Activated T-helper 1 cell treated with anti-CD3 and anti-CD28 coated beads, Interleukin-12 subunit alpha, Interleukin-12 subunit beta, Interleukin-2, Interleukin-4 antibody, amounts not matched to agents 30 ng/mL and 10 ng/mL and 1 ng/mL, durations not matched to agents 14 hours and 24 hours and 36 hours (primary cell): ENCODE results near the gene TRIM63. TPM values are rescaled to one million over a fixed set of nuclear protein-coding genes. Genes with fewer than 3 reads are reported as not detected.

Experiments used
- DNase-seq: peaks from one replicate; pipeline ENCODE4 v3.0.0; 2021; ENCODE audit warnings: low spot score
- H3K27ac Mint-ChIP-seq: one replicate; pipeline ENCODE4 v1.8.0; 2021; ENCODE audit warnings: mild to moderate bottlenecking, mixed read lengths
- H3K27me3 Mint-ChIP-seq: one replicate; pipeline ENCODE4 v1.8.0; 2022; ENCODE audit warnings: mild to moderate bottlenecking, moderate library complexity, mixed read lengths; ENCODE audit not compliant: insufficient read depth
- H3K36me3 Mint-ChIP-seq: one replicate; pipeline ENCODE4 v1.8.0; 2021; ENCODE audit warnings: low read depth, mixed read lengths
- H3K4me1 Mint-ChIP-seq: one replicate; pipeline ENCODE4 v1.8.0; 2021; ENCODE audit warnings: low read depth, mixed read lengths
- H3K4me3 Mint-ChIP-seq: one replicate; pipeline ENCODE4 v1.8.0; 2021; ENCODE audit warnings: mild to moderate bottlenecking, moderate library complexity, mixed read lengths
- H3K9me3 Mint-ChIP-seq: one replicate; pipeline ENCODE4 v1.8.0; 2021; ENCODE audit warnings: mixed read lengths
- intact Hi-C: fragments of 100-400 bp; cut with micrococcal nuclease; formaldehyde crosslinking; loops from one replicate; pipeline ENCODE4 v1.15.1; 2024
- total RNA-seq: library from RNA; stranded (reverse); gene quantifications from 2 replicates; pipeline ENCODE4 v1.2.3, GENCODE V29; 2022

The TRIM63 gene
- total RNA-seq, 1 donor from 2014 or later: not detected

DNA sequence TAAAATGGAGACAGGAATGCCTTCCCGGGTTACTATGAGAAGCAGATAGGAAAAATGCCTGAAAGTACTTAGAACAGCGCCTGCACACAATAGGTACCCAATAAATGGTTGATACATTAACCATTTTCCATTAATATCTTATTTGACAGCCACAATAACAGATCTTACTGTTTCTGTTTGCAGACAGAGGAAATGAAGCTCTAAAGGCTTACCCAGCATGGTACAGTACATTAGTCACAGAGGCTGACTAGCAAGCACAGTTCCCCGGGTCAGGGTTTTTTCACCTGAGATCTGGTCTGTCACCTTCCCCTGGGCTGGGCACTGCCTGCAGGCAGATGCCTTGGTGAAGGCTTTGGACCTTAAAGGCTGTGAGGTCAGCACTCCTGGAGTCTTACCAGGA is 2.9 kb downstream of the TRIM63 start:
- Mint-ChIP-seq H3K9me3 (no peaks in the 10 kb centered on the region), H3K27ac (no peak overlapping the region), H3K27me3 (peaks cover 16% of the 10 kb centered on the region), H3K36me3 (no peaks in the 10 kb centered on the region), H3K4me3 (no peak overlapping the region), H3K4me1 (no peaks in the 10 kb centered on the region)
- intact Hi-C loops: no loop called here
- DNase-seq: no peak

DNA sequence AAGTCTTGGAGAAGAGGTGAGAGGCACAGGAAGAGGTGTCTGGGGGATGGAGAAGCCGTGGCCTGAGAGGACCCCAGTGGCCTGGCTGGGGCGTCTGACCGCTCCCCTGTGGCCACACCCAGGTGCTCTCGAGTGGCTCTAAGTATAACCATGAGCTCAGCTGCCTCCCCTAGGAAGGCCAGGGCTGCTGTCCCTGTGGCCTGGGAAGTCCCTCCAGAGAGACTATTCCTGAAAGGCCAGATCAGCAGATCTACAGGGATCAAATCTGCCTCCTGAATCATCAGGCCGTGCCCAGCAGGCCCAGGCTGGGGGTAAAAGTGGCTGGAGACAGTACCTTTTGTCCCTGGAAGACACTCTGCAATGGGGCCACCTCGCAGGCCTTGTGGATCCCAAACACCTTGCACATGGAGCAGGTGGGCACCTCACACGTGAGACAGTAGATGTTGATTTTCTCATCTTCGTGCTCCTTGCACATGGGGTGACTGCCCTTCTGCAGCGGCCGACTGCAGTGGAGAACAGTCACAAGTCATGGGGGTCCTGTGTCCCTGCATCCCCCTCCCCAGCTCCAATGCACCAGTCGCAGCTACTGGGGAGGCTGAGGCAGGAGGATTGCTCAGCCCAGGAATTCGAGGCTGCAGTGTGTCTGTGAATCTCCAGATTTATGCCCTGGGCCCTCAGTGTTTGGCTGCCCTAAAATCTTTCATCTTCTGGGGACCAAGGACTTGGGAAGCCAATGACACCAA is 6.4 kb downstream of the TRIM63 start:
- Mint-ChIP-seq H3K27ac (no peak overlapping the region), H3K27me3 (peaks cover 22% of the 10 kb centered on the region), H3K4me1 (no peaks in the 10 kb centered on the region), H3K4me3 (no peak overlapping the region), H3K36me3 (no peaks in the 10 kb centered on the region), H3K9me3 (no peaks in the 10 kb centered on the region)
- intact Hi-C loops: no loop called here
- DNase-seq: no peak

DNA sequence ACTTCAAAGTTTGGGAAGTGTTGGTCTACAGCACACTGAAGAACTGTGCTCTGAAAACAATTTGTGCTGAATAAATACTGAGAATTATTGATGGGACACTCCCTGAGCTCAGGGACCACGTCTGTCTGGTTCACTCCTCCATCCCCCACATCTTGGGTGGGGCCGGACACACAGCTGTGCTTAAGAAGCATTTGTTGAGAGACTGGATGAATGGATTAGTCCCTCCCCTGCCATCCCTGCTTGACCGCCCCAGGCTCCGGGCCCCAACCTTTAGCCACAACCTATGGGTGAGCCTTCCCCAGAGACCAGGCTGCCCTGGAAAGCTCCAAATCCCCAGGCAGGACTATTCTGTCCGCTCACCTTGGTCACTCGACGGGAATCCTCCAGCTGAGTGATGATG is 7.5 kb downstream of the TRIM63 start:
- DNase-seq: no peak
- no peaks in the 10 kb centered on the region for H3K9me3 Mint-ChIP-seq
- peaks cover 25% of the 10 kb centered on the region for H3K27me3 Mint-ChIP-seq
- no peak overlapping the region for H3K27ac Mint-ChIP-seq
- H3K36me3 Mint-ChIP-seq: no peaks in the 10 kb centered on the region
- H3K4me3 Mint-ChIP-seq: no peak overlapping the region
- no peaks in the 10 kb centered on the region for H3K4me1 Mint-ChIP-seq
- intact Hi-C loops: no loop called here

DNA sequence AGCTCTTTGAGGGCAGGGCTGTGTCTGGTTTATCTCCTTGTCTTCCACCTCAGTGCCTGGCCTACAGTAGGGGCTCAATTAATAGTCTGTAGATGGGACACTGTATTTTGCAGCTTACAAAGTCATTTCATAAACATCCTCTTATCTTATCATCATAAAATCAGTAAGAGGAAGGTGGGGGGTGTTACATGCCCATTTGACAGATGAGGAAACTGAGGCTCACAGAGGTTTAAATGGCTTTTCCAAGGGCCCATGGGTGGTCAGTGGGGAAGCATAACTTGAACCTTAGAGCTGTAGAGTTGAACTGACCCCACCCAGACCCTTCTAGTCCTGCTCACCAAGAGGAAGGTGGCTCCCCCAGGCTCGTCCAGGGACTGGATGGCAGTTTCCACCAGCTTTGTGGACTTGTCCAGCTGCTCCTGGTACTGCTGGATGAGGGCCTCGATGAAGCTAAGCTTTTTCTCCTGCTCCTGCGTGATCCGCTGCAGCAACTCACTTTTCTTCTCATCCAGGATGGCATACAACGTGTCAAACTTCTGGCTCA is 9.3 kb downstream of the TRIM63 start:
- Mint-ChIP-seq H3K36me3 (no peaks in the 10 kb centered on the region), H3K27ac (no peak overlapping the region), H3K9me3 (no peaks in the 10 kb centered on the region), H3K4me3 (no peak overlapping the region), H3K27me3 (peaks cover 36% of the 10 kb centered on the region), H3K4me1 (no peaks in the 10 kb centered on the region)
- intact Hi-C loops: no loop called here
- DNase-seq: no peak

DNA sequence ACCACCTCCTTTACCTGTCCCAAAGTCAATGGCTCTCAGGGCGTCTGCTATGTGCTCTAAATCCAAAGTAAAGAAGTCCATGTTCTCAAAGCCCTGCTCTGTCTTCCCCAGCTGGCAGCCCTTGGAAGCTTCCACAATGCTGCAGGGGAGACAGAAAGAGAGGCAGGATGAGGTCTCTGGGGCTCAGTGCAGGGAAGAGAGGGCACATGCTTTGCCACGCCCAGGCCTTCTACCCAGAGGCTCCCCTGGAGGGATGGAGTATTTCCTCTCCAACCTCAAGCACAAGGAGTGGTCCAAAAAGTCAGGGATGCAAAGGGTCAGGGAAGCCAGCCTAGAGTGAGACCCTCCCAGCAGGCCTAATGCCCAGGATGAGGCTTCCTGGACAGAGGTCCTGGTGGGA is 10.2 kb downstream of the TRIM63 start:
- intact Hi-C loops: no loop called here
- H3K36me3 Mint-ChIP-seq: no peaks in the 10 kb centered on the region
- no peak for DNase-seq
- no peak overlapping the region for H3K27ac Mint-ChIP-seq
- peaks cover 38% of the 10 kb centered on the region for H3K27me3 Mint-ChIP-seq
- no peak overlapping the region for H3K4me3 Mint-ChIP-seq
- H3K4me1 Mint-ChIP-seq: no peaks in the 10 kb centered on the region
- H3K9me3 Mint-ChIP-seq: no peaks in the 10 kb centered on the region

DNA sequence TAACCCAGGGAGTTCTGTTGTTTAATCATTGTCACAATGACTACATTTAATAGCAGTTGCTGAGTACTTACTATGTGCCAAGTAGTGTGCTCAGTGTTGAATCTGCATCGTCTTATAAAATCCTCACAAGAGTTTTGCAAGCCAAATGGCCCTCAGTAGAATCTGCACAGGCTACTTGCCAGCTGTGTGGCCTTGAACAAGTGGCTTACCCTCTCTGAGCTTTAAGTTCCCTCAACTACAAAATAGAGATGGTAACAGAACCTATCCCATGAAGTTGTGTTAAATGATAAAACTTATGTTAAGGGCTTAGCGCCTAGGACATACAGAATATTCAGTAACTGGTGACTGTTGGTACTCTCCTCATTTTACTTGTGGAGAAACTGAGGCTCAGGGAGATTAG is 12.4 kb downstream of the TRIM63 start:
- Mint-ChIP-seq H3K27me3 (peaks cover 46% of the 10 kb centered on the region), H3K36me3 (no peaks in the 10 kb centered on the region), H3K4me1 (peaks cover 6% of the 10 kb centered on the region), H3K9me3 (no peaks in the 10 kb centered on the region), H3K27ac (no peak overlapping the region), H3K4me3 (no peak overlapping the region)
- intact Hi-C loops: no loop called here
- DNase-seq: no peak

DNA sequence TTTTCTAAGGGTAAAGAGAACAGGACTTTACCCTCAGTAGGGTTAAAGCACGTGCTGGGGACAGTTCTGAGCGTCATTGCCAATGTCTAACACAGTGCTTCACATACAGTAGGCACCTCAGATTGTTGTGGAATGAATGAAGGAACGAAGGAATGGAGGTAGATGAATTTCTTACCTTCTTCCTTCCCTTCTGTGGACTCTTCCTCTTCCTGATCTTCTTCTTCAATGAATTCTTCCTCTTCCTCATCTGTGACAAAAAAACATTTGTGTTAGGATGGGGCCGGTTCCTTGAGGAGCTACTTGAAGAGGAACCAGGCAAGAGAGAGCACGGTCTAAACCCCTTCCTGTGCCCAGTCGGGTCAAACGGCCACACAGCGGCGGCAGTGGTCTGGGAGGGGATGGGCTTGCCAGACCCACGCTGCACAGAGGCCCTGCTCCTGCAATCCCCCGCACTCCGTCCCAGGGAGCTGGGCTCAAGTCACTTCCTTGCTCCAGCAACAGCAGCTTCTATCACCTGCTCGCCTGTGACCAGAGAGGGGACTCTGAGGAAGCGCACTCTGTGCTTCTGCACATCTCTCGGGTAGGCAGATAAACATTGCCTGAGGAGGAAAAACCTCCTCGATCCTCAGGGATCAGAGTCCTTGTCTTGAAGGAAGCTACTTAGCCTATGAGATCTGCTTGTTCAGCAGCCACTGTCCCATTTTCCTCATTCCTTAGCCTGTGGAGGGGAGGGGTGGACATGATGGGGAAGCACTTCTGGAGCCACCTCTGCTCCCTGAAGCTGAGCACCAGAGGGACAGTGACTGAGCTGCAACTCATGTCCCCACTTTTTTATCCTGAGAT is 13.5 kb downstream of the TRIM63 start:
- Mint-ChIP-seq H3K27me3 (peaks cover 52% of the 10 kb centered on the region), H3K4me1 (peaks cover 6% of the 10 kb centered on the region), H3K27ac (no peak overlapping the region), H3K36me3 (no peaks in the 10 kb centered on the region), H3K9me3 (no peaks in the 10 kb centered on the region), H3K4me3 (no peak overlapping the region)
- DNase-seq: no peak
- intact Hi-C loops: no loop called here

DNA sequence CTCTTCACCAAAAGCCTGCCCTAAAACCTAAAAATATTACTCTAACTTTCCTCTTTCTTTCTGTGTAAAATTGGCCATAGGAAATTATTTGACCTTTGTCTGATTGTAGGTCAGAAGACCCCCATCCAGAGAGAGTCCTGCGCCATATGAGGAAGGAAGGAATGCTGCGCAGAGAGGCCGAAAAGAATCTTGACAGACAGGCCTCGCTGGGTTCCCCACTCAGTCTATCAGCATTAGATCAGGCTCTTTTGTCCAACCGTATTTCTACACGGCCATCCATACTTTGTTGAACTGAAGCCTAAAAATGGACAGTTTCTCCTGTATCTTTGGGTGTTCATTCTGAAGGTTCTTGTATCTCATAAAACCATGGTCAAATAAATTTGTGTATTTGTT is 17.2 kb downstream of the TRIM63 start:
- no peak overlapping the region for H3K27ac Mint-ChIP-seq
- DNase-seq: no peak
- no peaks in the 10 kb centered on the region for H3K9me3 Mint-ChIP-seq
- peaks cover 67% of the 10 kb centered on the region for H3K27me3 Mint-ChIP-seq
- H3K4me3 Mint-ChIP-seq: no peak overlapping the region
- intact Hi-C loops: no loop called here
- no peaks in the 10 kb centered on the region for H3K36me3 Mint-ChIP-seq
- peaks cover 6% of the 10 kb centered on the region for H3K4me1 Mint-ChIP-seq

DNA sequence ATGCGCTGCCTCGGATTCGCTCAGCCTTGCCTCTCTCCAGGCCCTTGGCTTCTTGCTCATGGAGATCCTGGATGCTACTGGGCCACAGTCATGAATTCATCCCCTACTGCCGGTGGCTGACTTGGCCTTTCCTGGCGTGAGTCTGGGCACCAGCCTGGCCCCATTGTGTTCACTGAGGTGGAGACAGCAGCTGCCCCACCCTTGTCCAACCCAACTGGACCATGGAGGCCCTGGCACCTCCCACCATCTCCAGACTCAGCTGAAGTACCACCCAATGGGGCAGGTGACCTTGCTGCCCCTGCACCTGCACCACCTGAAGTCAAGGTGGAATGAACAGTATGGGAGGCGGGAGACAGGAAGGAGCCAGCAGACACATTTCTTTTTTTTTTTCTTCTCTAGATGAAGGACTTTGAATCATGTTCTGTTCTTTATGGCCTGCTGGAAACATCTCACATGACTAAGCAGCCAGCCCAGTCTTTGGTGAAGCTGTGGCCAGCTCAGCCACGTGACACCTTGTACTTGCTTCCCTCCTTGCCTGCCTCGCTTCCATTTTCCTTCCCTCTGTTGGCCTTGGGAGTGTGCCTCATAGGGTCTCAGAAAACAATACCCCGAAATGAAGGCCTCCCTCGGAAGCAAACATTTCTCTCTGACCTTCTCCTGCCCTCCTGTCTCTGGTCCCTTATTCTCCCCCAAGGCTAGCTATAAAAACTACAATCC is 17.7 kb downstream of the TRIM63 start:
- Mint-ChIP-seq H3K27me3 (peaks cover 69% of the 10 kb centered on the region), H3K9me3 (no peaks in the 10 kb centered on the region), H3K4me1 (peaks cover 6% of the 10 kb centered on the region), H3K36me3 (no peaks in the 10 kb centered on the region), H3K4me3 (no peak overlapping the region), H3K27ac (no peak overlapping the region)
- no peak for DNase-seq
- intact Hi-C loops: no loop called here

DNA sequence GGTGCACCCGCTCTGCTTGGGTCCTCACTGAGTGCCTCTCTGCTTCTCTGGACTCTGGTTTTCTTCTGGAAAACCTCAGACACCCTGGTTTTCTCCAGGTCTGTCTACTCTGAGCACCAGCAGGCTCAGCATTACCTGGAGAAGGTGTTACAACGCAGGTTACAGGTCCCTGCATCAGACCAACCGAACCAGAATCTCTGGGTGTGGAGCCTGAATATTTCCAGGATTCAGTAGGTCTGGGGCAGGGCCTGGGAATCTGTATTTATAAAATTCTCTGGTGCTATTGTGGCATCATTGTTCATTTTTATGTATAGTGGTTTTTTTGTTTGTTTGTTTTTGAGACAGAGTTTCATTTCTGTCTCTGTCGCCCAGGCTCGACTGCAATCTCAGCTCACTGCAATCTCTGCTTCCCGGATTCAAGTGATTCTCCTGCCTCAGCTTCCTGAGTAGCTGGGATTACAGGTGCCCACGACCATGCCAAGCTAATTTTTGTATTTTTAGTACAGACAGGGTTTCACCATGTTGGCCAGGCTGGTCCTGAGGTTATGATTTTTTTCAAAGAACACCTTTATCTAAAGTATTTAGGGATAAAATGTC is 20.1 kb downstream of the TRIM63 start:
- Mint-ChIP-seq H3K4me1 (peaks cover 6% of the 10 kb centered on the region), H3K36me3 (no peaks in the 10 kb centered on the region), H3K9me3 (no peaks in the 10 kb centered on the region), H3K27me3 (peaks cover 71% of the 10 kb centered on the region), H3K27ac (no peak overlapping the region), H3K4me3 (no peak overlapping the region)
- intact Hi-C loops: no loop called here
- DNase-seq: no peak

DNA sequence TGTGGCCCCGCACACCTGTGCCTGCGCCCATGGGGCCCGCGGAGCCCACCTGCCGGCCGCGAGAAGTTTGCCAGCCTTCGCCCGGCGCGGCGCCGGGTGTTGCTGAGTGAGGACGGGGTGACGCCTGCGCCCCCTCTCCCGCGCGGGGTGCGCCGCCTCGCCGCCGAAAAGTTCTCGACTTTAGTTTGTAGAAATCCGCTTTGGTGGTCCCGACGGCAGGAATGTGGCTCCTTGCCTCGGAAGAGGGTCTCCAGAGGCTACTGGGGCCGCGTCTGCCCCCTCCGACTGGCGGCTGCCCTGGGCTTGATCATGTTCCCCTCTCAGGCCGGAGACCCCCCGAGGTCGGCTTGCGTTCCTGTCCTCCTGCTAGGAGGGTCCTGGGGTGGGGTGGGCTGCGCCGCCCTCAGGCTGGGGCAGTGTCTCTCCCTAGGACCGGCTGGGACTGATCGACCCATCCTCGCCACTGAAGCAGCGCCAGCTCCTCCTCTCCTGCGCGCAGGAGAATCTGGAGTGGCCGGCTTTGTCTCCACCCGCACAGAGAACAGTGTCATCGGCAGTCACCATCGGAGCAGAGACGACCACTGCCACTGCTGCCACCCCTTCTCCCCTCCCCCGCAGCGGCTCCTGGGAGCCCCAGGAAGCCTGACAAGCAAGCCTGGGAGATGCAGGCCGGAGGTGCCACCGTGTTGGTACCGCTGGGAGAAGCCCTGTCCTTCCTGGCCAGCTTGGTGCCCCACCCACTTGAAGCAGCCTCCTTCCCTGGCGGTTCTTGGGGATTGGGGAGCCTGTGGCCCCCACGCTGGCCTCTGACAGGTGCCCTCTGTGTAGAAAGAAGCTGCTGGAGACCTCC is 21.0 kb downstream of the TRIM63 start:
- no peak for DNase-seq
- Mint-ChIP-seq H3K36me3 (no peaks in the 10 kb centered on the region), H3K4me1 (peaks cover 6% of the 10 kb centered on the region), H3K4me3 (no peak overlapping the region), H3K9me3 (no peaks in the 10 kb centered on the region), H3K27me3 (peaks cover 65% of the 10 kb centered on the region), H3K27ac (no peak overlapping the region)
- intact Hi-C loops: no loop called here

DNA sequence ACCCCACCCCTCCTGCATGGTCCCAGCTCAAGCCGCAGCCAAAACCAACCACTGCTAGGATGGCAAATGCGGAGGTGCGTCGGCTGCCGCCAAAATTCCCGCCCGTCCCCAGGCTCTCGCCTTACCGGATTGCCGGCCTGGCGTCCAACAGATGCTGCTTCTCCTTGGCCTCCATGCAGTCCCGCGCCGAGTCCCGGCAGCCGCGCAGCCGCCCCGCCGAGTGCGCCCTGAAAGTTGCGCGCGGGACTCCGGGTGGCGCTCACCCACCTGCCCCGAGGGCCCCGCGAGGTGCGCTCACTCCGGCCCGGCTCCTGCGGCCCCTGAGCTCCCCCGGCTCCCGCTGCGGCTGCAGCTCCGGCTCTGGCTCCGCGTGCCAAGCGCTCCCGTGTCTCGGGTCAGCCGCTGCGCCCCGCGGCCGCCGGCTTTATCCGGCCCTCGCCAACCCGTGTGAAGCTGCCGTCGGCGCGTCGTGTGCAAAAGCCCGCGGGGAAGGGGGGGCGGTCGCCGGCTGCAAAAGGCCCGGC is 21.6 kb downstream of the TRIM63 start, which contains the start of gene SLC30A2:
Gene SLC30A2, minus strand, starts transcription at position 397 of the 524 bp plus-strand sequence. Its CDS starts 222 bp downstream, at position 175.
- H3K27me3 Mint-ChIP-seq: peaks cover 62% of the 10 kb centered on the region
- no peak for DNase-seq

More for the DNA sequence above, 21.6 kb downstream of the TRIM63 start, which contains the start of gene SLC30A2:
- Mint-ChIP-seq H3K9me3 (no peaks in the 10 kb centered on the region), H3K27ac (peak within 1 kb of the TSS; percentile 58), H3K36me3 (no peaks in the 10 kb centered on the region), H3K4me3 (no peak within 1 kb of the TSS), H3K4me1 (no peaks in the 10 kb centered on the region)
- intact Hi-C loops: no loop called here
